NCI-H146 treated with DMSO at 0.1 percent for 48 hours (cell line): Measurements from ENCODE around the gene C6orf47.

Experiments
- DNase-seq: peaks from one replicate; lab custom pipeline; 2025; ENCODE audit not compliant: unreplicated experiment; lab: John Stamatoyannopoulos, UW

The C6orf47 gene

GRCh38 chr6:31687860-31688693, 27.5 kb upstream of the C6orf47 start:
- no peak for DNase-seq

- no peak for DNase-seq
These were observed 26.7 kb upstream of the C6orf47 start for GRCh38 chr6:31687321-31687720.

GRCh38 chr6:31686483-31686882, 25.9 kb upstream of the C6orf47 start:
- DNase-seq: no peak

GRCh38 chr6:31683591-31683990, 23.0 kb upstream of the C6orf47 start:
- no peak for DNase-seq

GRCh38 chr6:31681135-31681671, 20.6 kb upstream of the C6orf47 start:
- DNase-seq: no peak

GRCh38 chr6:31680226-31681134, 19.9 kb upstream of the C6orf47 start, which contains the start of gene LY6G5C:
Gene LY6G5C (minus strand): TSS chr6:31681067. CDS start chr6:31680373, 694 bp downstream.
- DNase-seq: peak; percentile 81

GRCh38 chr6:31677955-31678354, 17.4 kb upstream of the C6orf47 start:
- no peak for DNase-seq

GRCh38 chr6:31676904-31677303, 16.3 kb upstream of the C6orf47 start:
- no peak for DNase-seq

- DNase-seq: no peak
These were observed 15.8 kb upstream of the C6orf47 start for GRCh38 chr6:31676322-31676903.

- DNase-seq: no peak
These were observed 9.1 kb upstream of the C6orf47 start, which contains the start of gene LY6G5B for GRCh38 chr6:31669676-31670075. Gene LY6G5B (plus strand): TSS chr6:31669976. CDS start chr6:31670951, 975 bp downstream.

- no peak for DNase-seq
These were observed 5.9 kb upstream of the C6orf47 start for GRCh38 chr6:31666337-31666965.

GRCh38 chr6:31665501-31666336, 5.1 kb upstream of the C6orf47 start, which contains the start of gene CSNK2B:
Gene CSNK2B (plus strand): TSS chr6:31666080. CDS start chr6:31666832, 752 bp downstream.
- peak; percentile 96 for DNase-seq

GRCh38 chr6:31664790-31665500, 4.4 kb upstream of the C6orf47 start, which contains the start of gene GPANK1:
Gene GPANK1 (minus strand): TSS chr6:31664997. CDS start chr6:31664478, 519 bp downstream.
- peak; percentile 80 for DNase-seq

- no peak for DNase-seq
These were observed 3.6 kb upstream of the C6orf47 start for GRCh38 chr6:31663961-31664789.

GRCh38 chr6:31663126-31663960, 2.8 kb upstream of the C6orf47 start:
- no peak for DNase-seq

- DNase-seq: no peak
These were observed 1.6 kb upstream of the C6orf47 start for GRCh38 chr6:31662124-31662723.
